ENCODE results near the gene PPP1R7. TPM values are rescaled to one million over a fixed set of nuclear protein-coding genes. Genes with fewer than 3 reads are reported as not detected.

Gene PPP1R7
- total RNA-seq, 2 donors from 2014 or later: 57.5 to 61.4 TPM

DNA sequence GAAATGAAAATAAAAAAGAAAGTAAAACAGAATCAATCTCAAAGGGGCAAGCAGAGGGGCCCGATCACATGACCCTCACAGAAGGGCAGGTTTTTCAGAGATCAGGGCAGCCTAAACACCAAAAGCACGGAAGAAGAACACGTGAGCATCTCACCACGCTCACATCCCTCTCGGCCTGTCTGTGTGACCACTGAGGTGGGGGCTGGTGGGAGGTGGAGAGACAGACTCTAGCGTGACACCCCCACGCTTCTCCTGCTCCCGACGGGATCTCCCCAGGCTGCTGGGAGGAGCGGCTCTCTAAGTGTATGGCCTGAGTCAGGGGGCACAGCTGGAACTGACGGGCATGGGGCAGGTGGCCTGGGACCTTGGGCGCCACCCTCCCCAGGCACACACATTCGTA is 24.6 kb upstream of the PPP1R7 start:
- no peak for TF ChIP-seq CTCF (IDR thresholded peaks at IDR 0.05)
- DNase-seq (ENCODE audit: low spot score): no peak

GRCh38 chr2:241126201-241126611 is 24.1 kb upstream of the PPP1R7 start:
- DNase-seq (ENCODE audit: low spot score): no peak
- H3K4me1 ChIP-seq: no peaks in the 10 kb centered on the region
- no peak overlapping the region for H3K4me3 ChIP-seq
- no peak overlapping the region for H3K27ac ChIP-seq
- TF ChIP-seq CTCF (IDR thresholded peaks at IDR 0.05): no peak
- H3K27me3 ChIP-seq: no peaks in the 10 kb centered on the region
- no peaks in the 10 kb centered on the region for H3K9me3 ChIP-seq
- no peaks in the 10 kb centered on the region for H3K36me3 ChIP-seq

More for the DNA sequence above, 24.6 kb upstream of the PPP1R7 start:
- Histone ChIP-seq H3K36me3 (no peaks in the 10 kb centered on the region), H3K27me3 (no peaks in the 10 kb centered on the region), H3K27ac (no peak overlapping the region), H3K4me3 (no peak overlapping the region), H3K9me3 (no peaks in the 10 kb centered on the region), H3K4me1 (no peaks in the 10 kb centered on the region)

DNA sequence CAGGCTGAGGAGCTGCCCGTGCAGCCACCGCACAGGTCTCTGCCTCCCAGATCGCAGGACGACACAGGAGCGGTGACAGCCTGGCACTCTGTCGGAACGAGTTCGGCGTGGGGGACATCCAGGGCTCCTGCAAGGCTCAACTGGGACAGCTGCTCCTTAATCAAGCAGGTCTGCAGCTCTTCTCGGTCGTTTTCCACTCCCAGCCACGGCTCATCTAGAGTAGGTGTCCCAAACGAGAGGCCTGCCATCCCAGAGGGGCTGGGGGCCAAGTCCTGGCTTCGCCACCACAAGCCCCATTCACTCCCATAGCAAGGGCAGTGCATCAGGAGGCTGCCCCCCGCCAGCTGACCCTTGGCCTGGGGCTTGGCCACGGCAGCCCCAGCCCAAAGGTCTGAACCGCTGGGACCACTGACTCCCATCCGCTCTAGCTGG is 23.5 kb upstream of the PPP1R7 start:
- TF ChIP-seq CTCF (IDR thresholded peaks at IDR 0.05): no peak
- Histone ChIP-seq H3K36me3 (no peaks in the 10 kb centered on the region), H3K27me3 (no peaks in the 10 kb centered on the region), H3K4me3 (no peak overlapping the region), H3K4me1 (no peaks in the 10 kb centered on the region), H3K9me3 (no peaks in the 10 kb centered on the region), H3K27ac (no peak overlapping the region)
- DNase-seq (ENCODE audit: low spot score): no peak

GRCh38 chr2:241128266-241128665 is 22.0 kb upstream of the PPP1R7 start:
- no peak overlapping the region for H3K4me3 ChIP-seq
- no peaks in the 10 kb centered on the region for H3K9me3 ChIP-seq
- TF ChIP-seq CTCF (IDR thresholded peaks at IDR 0.05): no peak
- DNase-seq (ENCODE audit: low spot score): no peak
- no peaks in the 10 kb centered on the region for H3K36me3 ChIP-seq
- H3K27me3 ChIP-seq: no peaks in the 10 kb centered on the region
- H3K27ac ChIP-seq: no peak overlapping the region
- H3K4me1 ChIP-seq: no peaks in the 10 kb centered on the region

GRCh38 chr2:241129086-241129871 is 21.0 kb upstream of the PPP1R7 start:
- Histone ChIP-seq H3K27ac (no peak overlapping the region), H3K9me3 (no peaks in the 10 kb centered on the region), H3K4me1 (no peaks in the 10 kb centered on the region), H3K36me3 (no peaks in the 10 kb centered on the region), H3K27me3 (no peaks in the 10 kb centered on the region), H3K4me3 (no peak overlapping the region)
- no peak for TF ChIP-seq CTCF (IDR thresholded peaks at IDR 0.05)
- no peak for DNase-seq (ENCODE audit: low spot score)

- TF ChIP-seq CTCF (IDR thresholded peaks at IDR 0.05): no peak
- Histone ChIP-seq H3K9me3 (no peaks in the 10 kb centered on the region), H3K27ac (no peak overlapping the region), H3K4me3 (no peak overlapping the region), H3K4me1 (no peaks in the 10 kb centered on the region), H3K36me3 (no peaks in the 10 kb centered on the region), H3K27me3 (no peaks in the 10 kb centered on the region)
- no peak for DNase-seq (ENCODE audit: low spot score)
Observed at GRCh38 chr2:241130316-241130715, 20.0 kb upstream of the PPP1R7 start.

Data from right atrium auricular region (tissue), 2 donors.